NOMO-1 (cell line): ENCODE results near the gene PAGR1.
"Not testable (repeated sequence)": the region's sequence is repeated elsewhere in the genome, so short reads cannot be mapped to it uniquely, and the experiment has no call there.

Experiments
- DNase-seq, 2 experiments: peaks; one replicate each; lab custom pipeline; 2025; ENCODE audit not compliant: unreplicated experiment in 2 of 2; lab: John Stamatoyannopoulos, UW

The PAGR1 gene

GRCh38 chr16:29791845-29792807 is 23.8 kb upstream of the PAGR1 start:
- DNase-seq: no peak

DNA sequence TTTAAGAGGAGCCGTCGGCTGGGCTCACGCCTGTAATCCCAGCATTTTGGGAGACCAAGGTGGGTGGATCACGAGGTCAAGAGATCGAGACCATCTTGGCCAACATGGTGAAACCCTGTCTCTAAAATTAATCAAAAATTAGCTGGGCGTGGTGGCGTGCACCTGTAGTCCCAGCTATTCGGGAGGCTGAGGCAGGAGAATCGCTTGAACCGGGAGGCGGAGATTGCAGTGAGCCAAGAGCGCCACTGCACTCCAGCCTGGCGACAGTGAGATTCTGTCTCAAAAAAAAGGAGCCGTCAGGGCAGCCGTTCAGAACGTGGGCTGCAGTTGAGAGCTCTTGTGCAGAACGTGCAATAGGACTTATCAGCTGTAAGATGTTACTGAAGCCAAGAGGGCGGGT is 22.8 kb upstream of the PAGR1 start:
- not testable (repeated sequence) for DNase-seq

DNA sequence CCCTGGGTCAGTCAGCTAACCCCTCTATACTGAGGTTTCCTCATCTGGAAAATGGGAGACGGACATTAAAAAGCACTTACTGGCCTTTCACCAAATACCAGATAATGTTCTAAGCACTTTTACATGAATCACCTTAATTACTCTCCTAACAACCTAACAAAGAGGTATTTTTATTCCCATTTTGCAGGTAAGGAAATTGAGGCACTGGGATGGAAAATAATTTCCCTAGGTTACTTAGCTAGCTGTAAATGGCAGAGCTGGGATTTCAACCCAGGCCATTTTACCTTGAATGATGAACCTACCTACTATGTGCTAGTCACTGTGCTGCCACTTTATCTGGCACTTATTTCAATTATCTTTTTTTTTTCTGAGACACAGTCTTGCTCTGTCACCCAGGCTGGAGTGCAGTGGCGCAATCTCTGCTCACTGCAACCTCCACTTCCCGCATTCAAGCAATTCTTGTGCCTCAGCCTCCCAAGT is 21.7 kb upstream of the PAGR1 start:
- no peak for DNase-seq

- DNase-seq: no peak
These were observed 13.5 kb upstream of the PAGR1 start for GRCh38 chr16:29802416-29802935.

- DNase-seq: no peak
These were observed 11.9 kb upstream of the PAGR1 start for GRCh38 chr16:29804020-29804419.

DNA sequence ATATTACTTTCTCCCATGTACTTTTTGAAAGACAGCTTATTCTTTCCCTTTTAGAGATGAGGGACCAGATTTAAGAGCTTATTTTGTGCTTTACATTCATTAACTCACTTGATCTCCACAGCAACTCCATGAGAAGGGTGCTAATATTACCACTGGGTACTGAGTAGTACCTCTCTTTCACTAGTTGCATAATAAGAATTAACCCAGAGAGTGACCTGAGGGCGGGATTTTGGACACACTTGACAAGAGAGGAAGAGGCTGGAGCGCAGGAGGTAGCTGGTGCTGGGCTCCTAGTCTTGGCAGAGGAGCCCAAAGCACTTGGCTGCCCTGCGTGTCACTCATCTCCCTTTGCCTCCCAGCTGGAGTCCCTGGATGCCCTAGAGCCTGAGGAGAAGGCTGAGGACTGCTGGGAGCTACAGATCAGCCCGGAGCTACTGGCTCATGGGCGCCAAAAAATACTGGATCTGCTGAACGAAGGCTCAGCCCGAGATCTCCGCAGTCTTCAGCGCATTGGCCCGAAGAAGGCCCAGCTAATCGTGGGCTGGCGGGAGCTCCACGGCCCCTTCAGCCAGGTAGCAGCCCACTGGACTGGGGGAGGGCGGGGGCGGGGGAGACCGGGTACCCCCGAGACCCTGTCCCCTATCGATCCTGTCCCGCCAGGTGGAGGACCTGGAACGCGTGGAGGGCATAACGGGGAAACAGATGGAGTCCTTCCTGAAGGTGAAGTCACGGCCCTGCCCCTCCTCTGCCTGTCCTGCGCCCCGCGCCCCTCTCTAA is 11.3 kb upstream of the PAGR1 start:
- DNase-seq: peak; percentile 46 to 58

DNA sequence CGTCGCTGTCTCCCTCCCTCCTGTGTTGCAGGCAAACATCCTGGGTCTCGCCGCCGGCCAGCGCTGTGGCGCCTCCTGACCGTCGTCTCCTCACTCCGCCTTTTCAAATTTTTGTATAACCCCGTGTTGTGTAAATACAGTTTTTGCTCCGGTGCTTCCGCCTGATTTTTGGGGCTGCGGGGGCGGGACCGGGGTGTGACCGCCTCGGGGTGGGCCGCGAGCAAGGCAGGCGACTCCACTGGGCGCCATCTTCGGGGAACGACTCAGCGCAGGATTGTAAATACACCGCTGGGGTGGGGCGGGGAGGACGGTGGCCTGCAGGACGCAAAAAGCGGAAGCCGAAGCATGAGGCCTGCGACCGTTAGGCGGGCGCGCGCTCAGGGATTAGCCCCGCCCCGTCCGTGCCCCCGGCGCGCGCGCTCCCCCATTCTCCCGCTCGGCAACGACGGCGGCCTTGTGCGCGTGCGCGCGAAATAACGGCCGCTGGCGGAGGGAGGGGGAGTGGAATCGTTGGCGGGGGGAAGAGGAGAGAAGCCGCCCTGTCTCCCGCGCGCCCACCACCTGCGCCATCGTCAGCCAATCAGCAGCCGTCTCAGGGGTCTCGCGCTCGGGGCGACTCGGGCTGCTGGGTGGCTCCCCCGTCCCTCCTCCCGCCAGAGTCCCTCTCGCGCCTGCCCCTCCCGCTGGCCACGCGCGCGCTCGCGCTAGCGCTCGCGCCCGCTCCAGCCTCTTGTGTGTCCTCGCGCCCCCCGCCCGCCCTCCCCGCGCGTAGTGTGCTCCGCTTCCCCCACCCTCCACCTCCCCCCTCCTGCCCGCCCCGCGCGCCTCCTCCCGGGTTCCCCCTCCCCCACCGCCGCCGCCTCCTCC is 10.5 kb upstream of the PAGR1 start:
- DNase-seq: peak; percentile 95 to 98

GRCh38 chr16:29806099-29806579 is 9.8 kb upstream of the PAGR1 start, which contains the start of gene MAZ:
Gene MAZ (plus strand): TSS chr16:29806529. CDS start chr16:29806702, 173 bp downstream.
- DNase-seq: peak in 1 of 2 experiments; percentile 77

- peak; percentile 30 to 63 for DNase-seq
These were observed 9.1 kb upstream of the PAGR1 start for GRCh38 chr16:29806641-29807425.

GRCh38 chr16:29807426-29808218 is 8.3 kb upstream of the PAGR1 start:
- DNase-seq: peak; percentile 89 to 92

GRCh38 chr16:29808219-29808900 is 7.6 kb upstream of the PAGR1 start:
- DNase-seq: no peak

- DNase-seq: no peak
These were observed 6.8 kb upstream of the PAGR1 start for GRCh38 chr16:29809031-29809747.

GRCh38 chr16:29809850-29810698 is 5.9 kb upstream of the PAGR1 start:
- no peak for DNase-seq

- no peak for DNase-seq
These were observed 5.2 kb upstream of the PAGR1 start for GRCh38 chr16:29810699-29811169.

DNA sequence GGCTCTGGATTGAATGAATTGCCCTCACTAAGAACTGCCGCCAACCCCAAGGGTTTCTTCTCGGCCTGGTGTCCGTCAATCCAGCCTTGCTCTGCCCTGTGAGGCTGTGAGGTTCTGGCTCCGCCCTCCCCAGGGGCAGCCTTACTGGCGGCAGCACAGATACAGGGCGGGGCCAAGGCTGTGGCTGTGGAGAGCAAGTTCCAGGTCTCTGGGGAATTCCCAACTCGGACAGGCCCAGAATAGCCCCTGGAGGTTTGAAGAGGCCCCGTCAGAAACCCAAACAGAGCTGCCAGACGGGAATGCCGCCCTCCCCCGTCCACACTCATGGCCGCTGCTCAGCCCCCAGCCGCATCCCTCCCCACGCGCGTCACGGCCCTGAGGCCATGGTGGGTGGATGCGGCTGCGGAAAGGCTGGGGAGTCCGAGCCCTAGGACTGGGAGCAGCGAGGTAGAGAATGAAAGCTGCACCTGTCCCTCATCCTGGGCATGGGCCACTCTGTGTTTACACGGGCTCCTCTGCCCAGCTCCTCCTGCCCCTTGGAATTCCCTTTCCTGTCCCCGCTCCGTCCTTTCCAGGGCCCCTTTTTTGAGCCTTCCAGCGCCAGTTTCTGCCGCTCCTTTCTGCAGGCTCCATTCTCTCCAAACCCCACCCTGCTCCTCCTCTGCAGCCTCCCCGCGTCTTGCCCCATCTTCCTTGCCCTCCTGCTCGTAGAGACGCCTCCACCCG is 4.6 kb upstream of the PAGR1 start:
- DNase-seq: peak; percentile 74 to 77
